AG04450 (cell line): ENCODE data around the gene IQCE. TPM values are rescaled to one million over a fixed set of nuclear protein-coding genes. Genes with fewer than 3 reads are reported as not detected.

ENCODE experiments used
- CTCF ChIA-PET: fragments of 300-600, 350-600 bp; formaldehyde crosslinking; extraction: SDS; loops from one replicate; lab custom pipeline; 2022; ENCODE audit warnings: antibody characterized with exemption, inconsistent platforms; lab: Charles Lee
- POLR2A ChIA-PET: fragments of 350-600 bp; formaldehyde crosslinking; extraction: SDS; loops from one replicate; lab custom pipeline; 2021; ENCODE audit warnings: antibody characterized with exemption, inconsistent platforms; lab: Yijun Ruan, JAX
- DNase-seq: peaks from one replicate; pipeline ENCODE4 v3.0.0-alpha.2; 2011; ENCODE audit warnings: low read depth, low spot score
- H3K27ac ChIP-seq: one replicate; pipeline ENCODE4 v1.5.1; 2012; ENCODE audit warnings: low read depth, low read length, control low read depth
- H3K27me3 ChIP-seq: one replicate; pipeline ENCODE4 v1.6.0; 2012; ENCODE audit warnings: low read length; ENCODE audit not compliant: control insufficient read depth, insufficient read depth
- H3K4me3 ChIP-seq: 2 replicates; pipeline ENCODE4 v1.5.1; 2011; ENCODE audit warnings: mild to moderate bottlenecking, low read depth, low read length, control low read depth
- H3K9me3 ChIP-seq: 2 replicates; pipeline ENCODE4 v1.5.1; 2012; ENCODE audit warnings: low read length; ENCODE audit not compliant: control insufficient read depth, insufficient read depth
- polyA plus RNA-seq: library from polyadenylated mRNA; depleted of rRNA; stranded (reverse); fragments of >200 nt; gene quantifications from 2 replicates; pipeline ENCODE4 v1.2.3, GENCODE V29; 2011
- TF ChIP-seq, protein P1 (sequence below): IDR thresholded peaks from 2 replicates; pipeline ENCODE4 v1.5.1; 2011; ENCODE audit warnings: low read depth, low read length, control low read depth, inconsistent platforms

The IQCE gene
- polyA plus RNA-seq, 1 experiment, result 6.8 TPM

- no peak for DNase-seq
- Histone ChIP-seq H3K27ac (no peak overlapping the region), H3K27me3 (no peaks in the 10 kb centered on the region), H3K9me3 (no peaks in the 10 kb centered on the region; the same call in 1 of the 2 replicates), H3K4me3 (no peak overlapping the region)
- ChIA-PET CTCF (no interaction called here), POLR2A (no interaction called here)
- TF ChIP-seq, protein P1, sequence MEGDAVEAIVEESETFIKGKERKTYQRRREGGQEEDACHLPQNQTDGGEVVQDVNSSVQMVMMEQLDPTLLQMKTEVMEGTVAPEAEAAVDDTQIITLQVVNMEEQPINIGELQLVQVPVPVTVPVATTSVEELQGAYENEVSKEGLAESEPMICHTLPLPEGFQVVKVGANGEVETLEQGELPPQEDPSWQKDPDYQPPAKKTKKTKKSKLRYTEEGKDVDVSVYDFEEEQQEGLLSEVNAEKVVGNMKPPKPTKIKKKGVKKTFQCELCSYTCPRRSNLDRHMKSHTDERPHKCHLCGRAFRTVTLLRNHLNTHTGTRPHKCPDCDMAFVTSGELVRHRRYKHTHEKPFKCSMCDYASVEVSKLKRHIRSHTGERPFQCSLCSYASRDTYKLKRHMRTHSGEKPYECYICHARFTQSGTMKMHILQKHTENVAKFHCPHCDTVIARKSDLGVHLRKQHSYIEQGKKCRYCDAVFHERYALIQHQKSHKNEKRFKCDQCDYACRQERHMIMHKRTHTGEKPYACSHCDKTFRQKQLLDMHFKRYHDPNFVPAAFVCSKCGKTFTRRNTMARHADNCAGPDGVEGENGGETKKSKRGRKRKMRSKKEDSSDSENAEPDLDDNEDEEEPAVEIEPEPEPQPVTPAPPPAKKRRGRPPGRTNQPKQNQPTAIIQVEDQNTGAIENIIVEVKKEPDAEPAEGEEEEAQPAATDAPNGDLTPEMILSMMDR, result no peak
Measured at GRCh38 chr7:2647594-2648172, 88.9 kb downstream of the IQCE start.

DNA sequence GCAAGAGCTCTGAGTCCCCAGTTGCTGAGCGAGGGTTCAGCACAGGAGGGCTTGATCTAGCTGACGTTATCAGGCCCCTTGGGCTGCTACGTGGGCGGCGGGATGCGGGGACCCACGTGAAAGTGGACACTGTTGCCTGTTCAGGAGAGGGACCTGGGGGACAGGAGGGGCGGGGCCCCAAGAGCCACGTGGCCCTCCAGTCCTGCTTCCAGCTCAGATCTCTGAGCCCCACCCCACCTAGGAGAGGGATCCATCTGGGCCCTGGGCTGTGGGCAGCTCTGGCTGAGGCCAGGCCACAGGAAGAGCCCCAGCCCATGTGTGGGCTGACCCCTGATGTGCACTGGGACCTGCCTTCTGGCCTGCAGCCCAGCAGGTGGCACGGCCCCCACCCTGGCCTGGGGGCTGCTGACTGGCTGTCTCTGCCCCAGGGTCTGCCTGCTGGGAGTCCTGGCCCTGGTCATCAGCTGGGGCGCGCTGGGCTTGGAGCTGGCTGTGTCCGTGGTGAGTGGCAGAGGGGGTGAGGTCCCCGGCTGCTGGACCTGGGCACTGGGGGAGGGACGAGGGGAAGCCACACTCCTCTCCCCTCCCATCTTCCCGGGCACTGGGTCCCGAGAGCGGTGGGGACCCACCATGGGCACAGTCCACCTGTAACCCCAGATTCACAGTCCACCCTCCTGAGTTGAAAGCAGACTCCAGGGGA, 90.5 kb downstream of the IQCE start:
- no peak for DNase-seq
- Histone ChIP-seq H3K27ac (no peak overlapping the region), H3K9me3 (no peaks in the 10 kb centered on the region; the same call in 1 of the 2 replicates), H3K27me3 (no peaks in the 10 kb centered on the region), H3K4me3 (no peak overlapping the region)
- TF ChIP-seq, protein P1, result no peak
- ChIA-PET POLR2A (interaction anchor here (0.7 kb wide), 1 partner anchor 32 kb away, joined by 3 read pairs; no protein-coding TSS in a partner anchor), CTCF (no interaction called here)

DNA sequence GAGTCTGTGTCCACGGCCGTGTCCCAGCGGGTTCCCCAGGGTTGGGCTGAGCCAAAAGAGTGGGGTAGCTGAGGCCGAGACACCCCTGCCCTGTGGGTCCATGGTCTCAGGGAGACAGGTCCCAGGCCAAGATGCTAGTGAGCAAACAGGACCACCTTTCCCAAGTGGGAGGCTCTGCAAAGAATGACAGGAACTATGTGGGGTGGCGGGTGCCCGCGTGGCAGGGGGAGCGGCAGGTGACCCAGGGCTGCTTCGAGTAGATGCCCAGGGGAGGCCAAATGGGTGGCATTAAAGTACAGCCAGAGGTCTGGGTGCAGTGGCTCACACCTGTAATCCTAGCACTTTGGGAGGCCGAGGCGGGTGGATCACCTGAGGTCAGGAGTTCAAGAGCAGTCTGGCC, 91.2 kb downstream of the IQCE start:
- CTCF ChIA-PET, result no interaction called here
- TF ChIP-seq, protein P1, result no peak
- no peak for DNase-seq
- Histone ChIP-seq H3K27ac (no peak overlapping the region), H3K9me3 (no peaks in the 10 kb centered on the region; the same call in 1 of the 2 replicates), H3K4me3 (no peak overlapping the region), H3K27me3 (no peaks in the 10 kb centered on the region)
- POLR2A ChIA-PET, result interaction anchor here (0.7 to 1.0 kb wide), 2 partner anchors 9 to 33 kb away, joined by 3 read pairs; no protein-coding TSS in a partner anchor

- Histone ChIP-seq H3K4me3 (no peak overlapping the region), H3K27ac (no peak overlapping the region), H3K9me3 (no peaks in the 10 kb centered on the region; the same call in 1 of the 2 replicates), H3K27me3 (no peaks in the 10 kb centered on the region)
- TF ChIP-seq, protein P1, result no peak
- POLR2A ChIA-PET, result interaction anchor here (1.0 kb wide), 1 partner anchor 8 kb away, joined by 3 read pairs; no protein-coding TSS in a partner anchor
- CTCF ChIA-PET, result no interaction called here
- DNase-seq, result no peak
Measured at GRCh38 chr7:2650451-2650850, 91.7 kb downstream of the IQCE start.

- DNase-seq, result no peak
- H3K9me3 ChIP-seq, result no peaks in the 10 kb centered on the region; the same call in 1 of the 2 replicates
- CTCF ChIA-PET, result no interaction called here
- POLR2A ChIA-PET, result no interaction called here
- TF ChIP-seq, protein P1, result no peak
- no peaks in the 10 kb centered on the region for H3K27me3 ChIP-seq
- H3K27ac ChIP-seq, result no peak overlapping the region
- no peak overlapping the region for H3K4me3 ChIP-seq
Measured at GRCh38 chr7:2651336-2651735, 92.6 kb downstream of the IQCE start.
